Stimulated activated CD8-positive, alpha-beta memory T cell treated with anti-CD3 and anti-CD28 coated beads, Interleukin-15, amount 100 ng/mL, for 4 hours (primary cell): ENCODE data around the gene ACOT8.
"Not testable (repeated sequence)": the region's sequence is repeated elsewhere in the genome, so short reads cannot be mapped to it uniquely, and the experiment has no call there.

Source experiments
- DNase-seq, 2 donors: peaks; one replicate each; pipeline ENCODE4 v3.0.0-alpha.2; 2020; ENCODE audit warnings: low read depth in 2 of 2

The ACOT8 gene

DNA sequence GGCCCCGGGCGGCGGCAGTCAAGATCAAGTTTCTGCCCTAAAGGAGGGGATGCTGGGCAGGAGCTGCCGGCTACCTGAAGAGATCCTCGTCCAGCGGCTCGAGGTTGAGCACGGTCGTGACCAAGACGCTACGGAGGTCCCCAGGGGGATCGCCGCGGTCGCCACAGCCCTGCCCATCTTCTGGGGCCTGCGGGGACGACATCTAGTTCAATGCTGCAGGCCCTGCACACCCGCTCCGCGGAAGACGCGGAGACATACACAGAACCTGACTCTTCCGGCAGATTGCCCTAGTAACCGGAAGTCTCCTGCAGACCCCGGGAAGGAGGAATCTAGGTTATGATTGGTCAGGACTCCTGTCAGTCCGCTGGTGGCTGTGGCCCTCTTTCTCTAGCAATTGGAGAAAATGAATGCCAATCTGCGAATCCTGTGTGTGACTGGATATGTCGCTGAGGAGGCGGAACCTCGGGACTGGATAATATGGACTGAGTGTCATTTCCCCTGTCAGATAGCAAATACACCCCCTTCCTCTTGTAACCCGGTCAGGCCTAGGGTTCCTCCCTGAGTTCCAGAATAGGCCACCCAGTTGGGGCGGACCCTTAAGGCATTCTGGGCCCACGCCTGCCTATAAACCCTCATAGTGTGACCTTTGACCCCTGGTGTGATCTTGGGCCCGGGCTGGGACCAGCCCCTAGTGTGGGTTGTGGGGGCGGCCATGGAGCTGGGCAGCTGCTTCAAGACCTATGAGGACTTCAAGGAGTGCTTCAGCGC, at the start of gene ACOT8, which contains the start of gene ZSWIM3:
Gene ACOT8, minus strand, starts transcription at position 279 of the 768 bp plus-strand sequence. Its CDS starts 77 bp downstream, at position 202.
Gene ZSWIM3, plus strand, starts transcription at position 501 of the 768 bp plus-strand sequence. Its CDS starts 212 bp downstream, at position 713.
- peak; percentile 74 to 92 for DNase-seq

DNA sequence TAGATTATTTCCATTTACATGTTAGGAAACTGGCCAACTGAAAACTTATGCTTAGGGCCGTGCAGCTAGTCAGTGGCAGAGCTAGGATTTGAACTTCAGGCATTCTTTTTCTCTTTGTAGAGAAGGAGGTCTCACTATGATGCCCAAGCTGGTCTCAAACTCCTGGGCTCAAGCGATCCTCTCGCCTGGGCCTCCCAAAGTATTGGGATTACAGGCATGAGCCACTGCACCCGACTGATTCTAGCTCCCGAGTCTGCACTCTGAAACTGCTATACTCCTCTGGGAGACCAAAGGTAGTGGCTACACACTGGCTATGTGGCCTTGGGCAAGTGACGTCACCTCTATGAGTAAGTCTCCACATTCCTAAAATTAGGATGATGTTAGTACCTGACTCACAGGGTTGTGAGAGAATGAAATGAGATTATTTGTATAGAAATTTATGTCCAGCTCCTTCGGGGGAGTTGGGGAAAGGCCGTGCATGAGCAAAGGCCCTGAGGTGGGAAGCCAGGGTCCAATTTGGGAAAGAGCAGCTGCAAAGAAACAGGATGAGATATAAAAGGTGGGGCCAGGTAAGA, 48.4 kb upstream of the ACOT8 start:
- DNase-seq: no peak

DNA sequence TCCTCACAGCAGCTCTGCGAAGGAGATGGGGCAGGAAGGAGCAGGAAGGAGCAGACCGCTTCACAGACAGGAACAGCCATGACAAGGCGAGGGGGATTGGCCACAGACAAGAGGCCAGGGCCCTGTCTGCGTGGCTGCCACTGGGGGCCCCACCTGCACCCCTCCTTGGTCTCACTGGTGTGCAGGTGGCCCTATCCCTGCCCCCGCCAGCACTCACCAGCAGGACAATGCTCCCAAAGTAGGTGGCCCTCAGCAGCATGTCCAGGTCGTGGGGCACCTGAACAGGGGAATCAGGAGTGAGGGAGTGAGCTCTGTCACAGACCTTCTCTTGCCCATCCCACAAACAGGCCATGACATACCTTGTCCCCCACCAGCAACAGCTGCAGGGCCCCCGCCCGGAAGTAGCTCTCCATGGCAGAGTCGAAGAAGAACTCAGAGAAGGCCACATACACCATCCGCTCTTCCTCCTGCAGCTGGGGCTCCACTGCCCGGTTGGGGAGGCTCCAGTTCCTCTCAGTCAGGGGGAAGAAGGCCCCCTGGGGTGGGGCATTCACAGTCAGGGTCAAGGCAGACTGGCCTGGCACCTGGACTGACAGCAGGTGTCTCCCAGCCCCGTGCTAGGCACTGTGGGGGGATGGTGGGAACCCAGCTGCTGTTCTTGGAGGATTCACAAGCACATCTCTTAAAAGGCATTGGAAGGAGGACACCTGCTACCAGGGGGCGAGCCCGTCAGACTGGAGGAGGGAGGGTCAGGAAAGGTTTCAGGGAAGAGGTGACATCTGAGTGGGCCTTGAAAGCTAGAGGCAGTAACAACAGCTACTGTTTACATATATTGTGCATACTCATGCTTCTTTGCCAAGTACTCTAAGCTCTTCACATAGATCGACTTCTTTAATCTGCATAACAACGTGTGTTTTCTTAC, 47.7 kb upstream of the ACOT8 start:
- no peak for DNase-seq

DNA sequence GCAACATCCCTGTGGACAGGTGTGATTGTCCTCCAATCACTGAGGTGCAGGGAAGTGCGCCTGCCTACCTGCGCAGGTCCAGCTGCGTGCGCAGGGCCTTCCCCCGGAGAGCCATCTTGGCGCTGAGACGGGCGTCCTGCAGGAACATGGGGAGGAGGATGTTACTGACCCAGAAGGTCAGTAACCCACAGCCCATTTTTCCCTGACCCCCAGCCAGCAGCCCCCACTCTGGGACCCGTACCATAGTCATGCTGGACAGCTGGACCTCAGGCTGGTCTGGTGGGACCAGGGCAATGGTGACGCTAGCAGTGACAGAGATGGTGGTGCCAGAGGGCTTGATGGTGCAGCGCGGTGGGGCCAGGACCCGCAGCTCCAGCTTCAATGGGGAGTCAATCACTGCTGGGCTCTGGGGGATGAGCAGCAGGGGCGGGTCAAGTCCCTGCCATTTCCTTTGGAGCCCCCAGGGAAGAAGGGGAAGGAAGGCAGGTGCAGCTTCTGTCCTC, 45.1 kb upstream of the ACOT8 start:
- no peak for DNase-seq

DNA sequence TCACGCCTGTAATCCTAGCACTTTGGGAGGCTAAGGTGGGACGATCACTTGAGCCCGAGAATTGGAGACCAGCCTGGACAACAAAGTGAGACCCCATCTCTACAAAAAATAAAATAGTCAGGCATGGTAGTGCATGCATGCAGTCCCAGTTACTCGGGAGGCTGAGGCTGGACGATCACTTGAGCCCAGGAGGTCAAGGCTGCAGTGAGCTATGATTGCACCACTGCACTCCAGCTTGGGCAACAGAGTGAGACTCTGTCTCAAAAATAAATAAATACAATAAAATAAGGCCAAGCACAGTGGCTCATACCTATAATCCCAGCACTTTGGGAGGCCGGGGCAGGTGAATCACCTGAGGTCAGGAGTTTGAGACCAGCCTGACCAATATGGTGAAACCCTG, 44.1 kb upstream of the ACOT8 start:
- DNase-seq: not testable (repeated sequence)

DNA sequence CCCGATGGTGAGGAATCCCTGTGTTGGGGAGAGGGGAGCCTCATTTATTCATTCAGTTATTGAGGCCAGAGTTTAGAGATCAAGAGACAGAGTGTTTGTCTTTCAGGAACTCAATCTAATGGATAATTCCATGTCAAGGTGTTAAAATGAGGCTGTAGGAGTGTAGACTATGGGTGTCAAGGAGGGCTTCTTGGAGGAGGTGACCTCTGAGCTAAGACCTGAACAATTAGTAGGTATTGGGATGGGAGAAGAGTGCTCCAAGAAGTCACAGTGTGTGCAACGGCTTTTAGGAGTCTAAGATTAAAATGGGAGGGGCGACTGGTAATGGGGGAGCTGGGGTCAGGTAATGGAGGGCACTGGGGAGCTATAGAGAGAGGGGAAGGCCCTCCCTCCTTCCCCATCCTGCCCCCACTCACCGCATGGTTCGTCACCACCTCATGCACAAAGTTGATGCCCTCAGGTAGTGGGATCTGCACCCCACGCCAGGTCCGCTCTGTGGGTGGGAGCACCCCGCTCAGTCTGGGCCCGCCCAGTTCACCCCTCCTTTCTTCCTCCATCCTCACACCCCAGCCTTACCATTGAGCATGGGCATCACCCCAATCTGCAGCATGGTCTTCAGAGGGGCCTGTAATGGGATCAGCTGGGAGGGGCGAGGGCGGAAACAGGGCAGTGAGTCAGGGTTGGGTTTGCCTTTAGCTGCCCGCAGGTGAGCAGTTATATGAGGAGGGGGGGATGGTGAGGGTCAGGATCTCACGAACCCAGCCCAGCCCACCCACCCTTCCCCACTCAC, 42.0 kb upstream of the ACOT8 start:
- no peak for DNase-seq

DNA sequence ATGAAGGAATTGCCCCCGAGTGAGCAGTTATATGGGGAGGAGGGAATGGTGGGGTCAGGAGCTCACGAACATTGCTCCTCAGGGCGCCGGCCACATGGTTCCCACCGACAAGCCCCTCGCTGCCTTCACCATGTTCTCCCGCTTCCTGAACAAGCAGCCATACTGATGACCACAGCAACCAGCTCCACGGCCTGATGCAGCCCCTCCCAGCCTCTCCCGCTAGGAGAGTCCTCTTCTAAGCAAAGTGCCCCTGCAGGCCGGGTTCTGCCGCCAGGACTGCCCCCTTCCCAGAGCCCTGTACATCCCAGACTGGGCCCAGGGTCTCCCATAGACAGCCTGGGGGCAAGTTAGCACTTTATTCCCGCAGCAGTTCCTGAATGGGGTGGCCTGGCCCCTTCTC, 41.1 kb upstream of the ACOT8 start:
- no peak for DNase-seq

DNA sequence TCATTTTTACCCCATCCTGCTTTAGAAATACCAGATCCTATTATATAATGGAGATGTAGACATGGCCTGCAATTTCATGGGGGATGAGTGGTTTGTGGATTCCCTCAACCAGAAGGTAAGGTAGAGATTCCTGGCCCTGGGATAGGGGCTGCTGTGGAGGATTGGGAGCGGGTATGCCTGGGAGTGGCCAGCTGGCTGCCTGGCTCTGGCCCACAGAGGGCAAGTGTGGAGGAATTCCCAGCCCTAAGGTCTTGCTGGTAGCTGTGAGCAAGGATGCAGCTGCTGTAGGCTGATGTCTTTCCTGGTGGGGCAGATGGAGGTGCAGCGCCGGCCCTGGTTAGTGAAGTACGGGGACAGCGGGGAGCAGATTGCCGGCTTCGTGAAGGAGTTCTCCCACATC, 40.5 kb upstream of the ACOT8 start:
- DNase-seq: no peak

DNA sequence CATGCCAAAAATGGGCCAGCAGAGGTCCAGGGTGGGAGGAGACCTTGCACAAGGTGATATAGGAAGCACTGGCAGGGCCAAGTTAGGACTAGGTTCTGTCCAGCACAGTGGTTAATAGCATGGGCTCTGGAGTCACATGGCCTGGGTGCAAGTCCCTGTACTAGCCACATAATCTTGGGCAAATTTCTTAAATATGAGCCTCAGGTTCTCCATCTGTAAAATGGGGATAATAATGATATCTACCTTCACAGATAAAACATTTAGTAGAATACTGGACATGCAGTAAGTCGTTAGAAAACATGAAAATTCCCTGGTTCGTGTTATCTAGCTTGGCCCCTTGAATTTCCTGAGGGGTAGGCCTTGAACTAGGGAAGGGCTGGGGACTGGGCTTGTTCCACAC, 40.1 kb upstream of the ACOT8 start:
- DNase-seq: no peak

DNA sequence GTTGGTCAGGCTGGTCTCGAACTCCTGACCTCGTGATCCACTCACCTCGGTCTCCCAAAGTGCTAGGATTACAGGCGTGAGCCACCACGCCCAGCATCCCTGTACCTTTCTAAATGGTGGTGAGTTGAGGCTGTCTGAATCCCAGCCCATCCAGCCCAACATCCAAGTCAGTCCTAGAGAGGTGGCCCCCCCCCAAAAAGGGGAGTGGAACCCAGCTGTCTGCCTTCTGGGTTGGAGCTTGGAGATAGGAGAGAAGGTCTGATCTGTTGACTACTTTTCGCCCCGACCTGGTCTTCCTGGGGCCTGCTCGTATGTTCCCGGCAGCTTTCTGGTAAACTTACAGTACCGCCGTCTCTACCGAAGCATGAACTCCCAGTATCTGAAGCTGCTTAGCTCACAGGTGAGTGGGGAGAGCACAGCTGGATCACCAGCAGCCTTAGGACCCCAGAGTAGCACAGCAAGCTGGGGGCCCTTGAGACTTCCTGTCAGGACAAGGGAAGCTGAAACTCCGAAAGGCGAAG, 39.5 kb upstream of the ACOT8 start:
- DNase-seq: no peak

DNA sequence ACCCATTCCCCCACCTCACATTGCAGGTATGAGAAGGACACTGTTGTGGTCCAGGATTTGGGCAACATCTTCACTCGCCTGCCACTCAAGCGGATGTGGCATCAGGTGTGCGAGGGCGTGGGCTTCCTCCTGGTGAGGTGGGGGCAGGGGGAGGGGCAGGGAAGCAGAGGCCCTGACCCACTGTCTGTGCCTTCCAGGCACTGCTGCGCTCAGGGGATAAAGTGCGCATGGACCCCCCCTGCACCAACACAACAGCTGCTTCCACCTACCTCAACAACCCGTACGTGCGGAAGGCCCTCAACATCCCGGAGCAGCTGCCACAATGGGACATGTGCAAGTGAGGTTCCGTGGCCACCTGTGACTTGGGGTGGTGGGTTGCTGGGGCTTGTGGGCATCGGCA, 37.6 kb upstream of the ACOT8 start:
- DNase-seq: no peak

DNA sequence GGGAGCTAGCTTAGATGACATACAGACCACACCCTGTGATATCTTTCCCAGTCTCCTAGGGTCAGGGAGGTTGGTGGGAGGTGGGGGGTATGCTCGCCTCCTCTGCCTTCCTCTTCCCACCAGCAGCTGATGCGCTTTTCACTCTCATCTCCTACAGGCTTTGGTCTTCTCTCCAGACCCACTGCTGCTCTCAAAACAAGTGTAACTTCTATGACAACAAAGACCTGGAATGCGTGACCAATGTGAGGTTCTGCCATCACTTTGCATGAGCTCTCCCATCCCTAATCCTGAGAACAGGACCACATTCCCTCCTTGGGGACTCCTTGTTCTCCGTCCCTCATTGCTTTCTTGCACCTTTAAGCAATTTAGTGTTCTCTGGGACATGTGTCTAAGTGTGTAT, 36.6 kb upstream of the ACOT8 start:
- DNase-seq: no peak

DNA sequence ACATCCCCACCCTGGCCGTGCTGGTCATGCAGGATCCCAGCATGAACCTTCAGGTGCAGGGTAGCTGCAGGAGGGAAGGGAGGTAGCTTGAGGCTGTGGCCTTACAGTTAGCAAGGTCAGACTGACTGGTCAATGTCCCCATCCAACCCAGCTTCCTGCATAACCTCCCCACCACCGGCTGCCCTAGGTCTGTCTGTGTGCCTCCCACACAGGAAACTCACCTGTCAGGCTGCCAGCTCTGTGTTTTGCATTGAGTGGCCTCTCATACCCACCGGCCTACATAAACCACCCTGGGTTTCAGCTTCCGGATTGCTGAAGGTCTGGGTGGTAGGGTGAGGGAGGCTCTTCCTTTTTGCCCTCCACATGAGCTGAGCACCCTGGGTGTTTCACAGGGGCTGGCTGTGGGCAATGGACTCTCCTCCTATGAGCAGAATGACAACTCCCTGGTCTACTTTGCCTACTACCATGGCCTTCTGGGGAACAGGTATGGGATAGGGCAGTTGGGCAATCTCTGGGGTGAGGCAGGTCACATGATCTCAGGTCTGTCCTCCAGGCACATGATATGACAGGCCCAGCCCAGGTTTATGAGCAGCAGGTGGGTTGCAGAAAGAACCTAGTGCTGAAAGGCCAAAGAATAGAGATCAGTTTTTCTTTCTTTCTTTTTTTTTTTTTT, 35.8 kb upstream of the ACOT8 start:
- no peak for DNase-seq

DNA sequence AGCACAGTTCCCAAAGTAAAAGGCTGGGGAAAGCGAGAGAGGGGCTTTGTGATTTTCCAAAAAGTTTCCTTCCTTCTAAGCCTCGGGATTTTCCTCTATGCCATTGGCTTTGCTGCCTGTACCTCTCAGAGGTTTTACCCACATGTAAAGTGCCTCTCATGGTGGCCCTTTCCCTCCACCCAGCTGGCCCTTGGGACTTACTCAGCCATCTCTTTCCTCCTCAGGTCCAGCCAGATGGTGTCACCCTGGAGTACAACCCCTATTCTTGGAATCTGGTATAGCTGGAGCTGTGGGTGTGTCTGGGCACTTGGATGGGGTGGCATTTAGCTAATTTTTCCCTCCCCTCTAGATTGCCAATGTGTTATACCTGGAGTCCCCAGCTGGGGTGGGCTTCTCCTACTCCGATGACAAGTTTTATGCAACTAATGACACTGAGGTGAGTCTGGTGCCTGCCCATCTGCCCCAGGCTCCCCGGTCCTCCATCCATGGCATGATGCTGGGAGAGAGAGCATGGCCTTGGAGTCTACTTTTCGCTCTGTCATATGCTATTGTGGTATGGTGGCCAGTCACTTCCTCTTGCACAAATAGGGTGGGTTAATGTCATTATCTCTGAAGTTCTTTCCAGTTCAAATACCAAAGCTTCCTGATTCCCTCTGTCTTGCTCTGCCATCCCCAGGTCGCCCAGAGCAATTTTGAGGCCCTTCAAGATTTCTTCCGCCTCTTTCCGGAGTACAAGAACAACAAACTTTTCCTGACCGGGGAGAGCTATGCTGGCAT, 35.0 kb upstream of the ACOT8 start:
- DNase-seq: no peak

DNA sequence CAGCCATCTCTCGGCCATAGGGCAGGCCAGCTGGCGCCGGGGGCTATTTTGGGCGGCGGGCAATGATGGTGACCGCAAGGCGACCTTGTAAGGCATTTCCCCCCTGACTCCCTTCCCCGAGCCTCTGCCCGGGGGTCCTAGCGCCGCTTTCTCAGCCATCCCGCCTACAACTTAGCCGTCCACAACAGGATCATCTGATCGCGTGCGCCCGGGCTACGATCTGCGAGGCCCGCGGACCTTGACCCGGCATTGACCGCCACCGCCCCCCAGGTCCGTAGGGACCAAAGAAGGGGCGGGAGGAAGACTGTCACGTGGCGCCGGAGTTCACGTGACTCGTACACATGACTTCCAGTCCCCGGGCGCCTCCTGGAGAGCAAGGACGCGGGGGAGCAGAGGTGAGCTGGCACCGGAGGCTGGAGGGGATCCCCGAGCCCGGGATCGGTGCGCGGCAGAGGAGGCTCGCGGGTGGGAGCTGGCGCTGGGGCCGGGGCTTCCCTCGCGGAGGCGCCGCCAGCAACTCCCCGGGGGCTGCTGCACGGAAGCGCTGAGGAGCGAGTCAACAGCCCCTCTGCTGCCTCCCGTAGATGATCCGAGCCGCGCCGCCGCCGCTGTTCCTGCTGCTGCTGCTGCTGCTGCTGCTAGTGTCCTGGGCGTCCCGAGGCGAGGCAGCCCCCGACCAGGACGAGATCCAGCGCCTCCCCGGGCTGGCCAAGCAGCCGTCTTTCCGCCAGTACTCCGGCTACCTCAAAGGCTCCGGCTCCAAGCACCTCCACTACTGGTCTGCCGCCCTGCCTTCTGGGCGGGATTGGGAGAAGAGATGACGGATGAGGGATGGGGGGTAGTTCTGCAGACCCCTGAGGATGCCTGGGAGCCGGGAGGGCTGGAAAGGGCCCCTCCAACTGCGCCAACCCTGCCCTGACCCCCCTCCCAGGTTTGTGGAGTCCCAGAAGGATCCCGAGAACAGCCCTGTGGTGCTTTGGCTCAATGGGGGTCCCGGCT, 34.1 kb upstream of the ACOT8 start, which contains the start of the genes CTSA and NEURL2:
Gene CTSA, plus strand, starts transcription at position 351 of the 999 bp plus-strand sequence. Its CDS starts 234 bp downstream, at position 585.
Gene NEURL2, minus strand, starts transcription at position 224 of the 999 bp plus-strand sequence. Its CDS starts 217 bp downstream, at position 7.
- DNase-seq: peak; percentile 70 to 80

DNA sequence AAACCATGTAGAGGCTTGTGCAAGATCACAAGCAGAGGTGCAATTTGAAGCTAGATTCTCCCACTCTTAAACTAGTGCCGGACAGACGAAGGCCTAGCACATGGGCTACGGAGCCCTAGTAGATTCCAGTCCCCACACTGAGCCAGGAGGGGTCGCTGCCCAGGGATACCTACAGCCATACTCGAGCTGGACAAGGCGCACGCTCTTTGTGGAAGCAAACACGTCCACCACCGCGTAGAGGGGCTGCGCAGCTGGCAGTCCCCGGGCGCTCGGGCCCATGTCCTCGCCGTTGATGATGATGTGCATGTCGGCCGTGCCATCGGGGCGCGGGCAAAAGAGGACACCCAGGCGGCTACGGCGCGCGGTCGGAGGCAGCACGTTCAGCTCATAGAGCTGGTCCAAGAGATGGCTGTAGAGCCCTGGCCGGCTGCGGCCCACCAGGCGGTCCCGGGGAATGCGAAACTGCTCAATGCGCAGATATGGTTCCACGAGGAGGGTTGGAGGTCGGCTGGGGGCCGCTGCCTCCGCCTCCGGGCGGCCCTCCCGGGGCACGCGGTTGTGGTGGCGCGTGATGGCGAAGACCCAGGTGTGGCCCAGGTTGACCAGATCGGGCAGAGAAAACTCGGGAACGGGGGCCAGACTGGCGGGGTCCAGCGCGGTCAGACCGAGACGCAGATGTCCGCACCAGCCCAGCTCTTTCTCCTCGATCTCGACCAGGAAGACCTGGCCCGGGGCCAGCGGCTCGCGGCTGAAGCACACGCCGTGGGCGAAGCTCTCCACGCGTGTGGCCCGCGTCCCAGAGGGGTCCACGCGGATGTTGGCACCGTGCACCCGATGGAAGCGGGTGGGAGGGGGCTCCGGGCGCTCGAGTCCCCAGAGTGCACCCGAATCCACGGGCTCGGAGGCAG, 33.1 kb upstream of the ACOT8 start:
- DNase-seq: peak in 1 of 2 donors; percentile 19

DNA sequence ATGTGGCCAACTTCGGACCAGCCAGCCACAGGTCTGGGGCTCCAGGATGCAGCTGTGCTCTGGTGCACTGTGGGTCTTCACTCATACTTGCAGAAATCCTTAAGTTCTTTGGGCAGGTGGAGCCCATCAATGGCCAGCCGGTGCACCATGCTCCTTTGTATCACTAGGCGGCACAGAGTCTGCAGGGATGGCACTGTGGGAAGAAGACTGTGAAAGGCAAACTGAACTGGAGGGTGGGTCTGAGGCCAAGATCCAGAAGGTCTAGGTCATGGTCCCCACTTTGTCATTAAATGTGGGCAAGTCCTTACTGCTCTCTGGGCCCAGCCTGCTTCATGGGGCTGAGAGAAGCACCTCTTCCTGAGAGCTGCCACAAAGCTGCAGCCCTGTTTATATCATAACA, 31.5 kb upstream of the ACOT8 start:
- no peak for DNase-seq
